IMR-90 (cell line): ENCODE data around the gene AMBP. TPM values are rescaled to one million over a fixed set of nuclear protein-coding genes. Genes with fewer than 3 reads are reported as not detected.

Experiments
- ATAC-seq: fragments of 200-7000 bp; cut with Tn5 transposase; 2 replicates; pipeline ENCODE4 v1.9.1; 2020; ENCODE audit warnings: low read depth, mild to moderate bottlenecking, moderate library complexity
- BruUV-seq: library from RNA; stranded (reverse); fragments of 400-500 nt; replicated peaks from 2 replicates; lab custom pipeline; 2021; lab: Mats Ljungman, UMichigan
- CTCF ChIA-PET: fragments of 300-600 bp; formaldehyde crosslinking; extraction: SDS; loops from one replicate; lab custom pipeline; 2021; ENCODE audit warnings: antibody characterized with exemption; lab: Yijun Ruan, JAX
- POLR2A ChIA-PET: fragments of 300-600 bp; sonication (Branson Sonifier 250); formaldehyde crosslinking; loops from one replicate; lab custom pipeline; 2022; ENCODE audit warnings: antibody characterized with exemption; ENCODE audit not compliant: unreplicated experiment; lab: Charles Lee
- DNase-seq: peaks from one replicate; pipeline ENCODE4 v3.0.0; 2013
- H2AFZ ChIP-seq: replicated peaks from 2 replicates; pipeline ENCODE3; 2013; ENCODE audit warnings: low read length, mild to moderate bottlenecking; ENCODE audit not compliant: poor library complexity
- H2AK5ac ChIP-seq: 2 replicates; pipeline ENCODE4 v1.6.1; 2013; ENCODE audit warnings: low read depth, low read length, inconsistent platforms
- H2AK9ac ChIP-seq: replicated peaks from 2 replicates; pipeline ENCODE3; 2013; ENCODE audit warnings: mild to moderate bottlenecking, low read depth, low read length, moderate library complexity; ENCODE audit not compliant: poor library complexity
- H2BK120ac ChIP-seq: 2 replicates; pipeline ENCODE4 v1.6.1; 2013; ENCODE audit warnings: low read depth, low read length, inconsistent platforms
- H2BK15ac ChIP-seq: 3 replicates; pipeline ENCODE4 v1.6.1; 2013; ENCODE audit warnings: low read depth, low read length, inconsistent platforms
- H2BK20ac ChIP-seq: 2 replicates; pipeline ENCODE4 v1.6.1; 2013; ENCODE audit warnings: low read depth, mild to moderate bottlenecking, inconsistent platforms, low read length, moderate library complexity
- H2BK5ac ChIP-seq: 2 replicates; pipeline ENCODE4 v1.6.1; 2013; ENCODE audit warnings: mild to moderate bottlenecking, low read depth, low read length, inconsistent platforms; ENCODE audit not compliant: poor library complexity, severe bottlenecking
- H3K14ac ChIP-seq: replicated peaks from 2 replicates; pipeline ENCODE4 v1.6.1; 2013; ENCODE audit warnings: low read depth, low read length, inconsistent platforms
- H3K18ac ChIP-seq: 2 replicates; pipeline ENCODE4 v1.6.1; 2013; ENCODE audit warnings: low read depth, low read length, control low read depth
- H3K23ac ChIP-seq: 2 replicates; pipeline ENCODE4 v1.6.1; 2013; ENCODE audit warnings: low read depth, low read length, inconsistent platforms
- H3K27ac ChIP-seq: 2 replicates; pipeline ENCODE4 v1.5.1; 2013; ENCODE audit warnings: mild to moderate bottlenecking, control low read depth, low read length; ENCODE audit not compliant: insufficient read depth
- H3K27me3 ChIP-seq: 2 replicates; pipeline ENCODE4 v1.6.1; 2013; ENCODE audit warnings: low read length; ENCODE audit not compliant: control insufficient read depth, insufficient read depth
- H3K36me3 ChIP-seq: 2 replicates; pipeline ENCODE4 v1.6.1; 2013; ENCODE audit warnings: low read length, mixed read lengths; ENCODE audit not compliant: control insufficient read depth, insufficient read depth
- H3K4ac ChIP-seq: 2 replicates; pipeline ENCODE4 v1.6.1; 2013; ENCODE audit warnings: low read depth, low read length, inconsistent platforms
- H3K4me1 ChIP-seq: 2 replicates; pipeline ENCODE4 v1.6.1; 2013; ENCODE audit warnings: low read length, mixed read lengths; ENCODE audit not compliant: control insufficient read depth, insufficient read depth
- H3K4me2 ChIP-seq: 2 replicates; pipeline ENCODE4 v1.6.1; 2013; ENCODE audit warnings: low read depth, mild to moderate bottlenecking, control low read depth, low read length, moderate library complexity
- H3K4me3 ChIP-seq: 2 replicates; pipeline ENCODE4 v1.5.1; 2013; ENCODE audit warnings: low read depth, mild to moderate bottlenecking, control low read depth, low read length, moderate library complexity; ENCODE audit not compliant: insufficient read depth
- H3K56ac ChIP-seq: 2 replicates; pipeline ENCODE4 v1.6.1; 2013; ENCODE audit warnings: low read length, inconsistent platforms; ENCODE audit not compliant: insufficient read depth; ENCODE audit errors: extremely low read depth
- H3K79me1 ChIP-seq, 2 experiments: 2 replicates each; pipeline ENCODE4 v1.6.1; 2013; ENCODE audit warnings: low read length in 2 of 2, inconsistent platforms in 1 of 2, low read depth in 1 of 2
- H3K9ac ChIP-seq: 2 replicates; pipeline ENCODE4 v1.6.1; 2013; ENCODE audit warnings: low read depth, low read length, control low read depth
- H3K9me1 ChIP-seq: 2 replicates; pipeline ENCODE4 v1.6.1; 2013; ENCODE audit warnings: low read length, inconsistent platforms; ENCODE audit not compliant: insufficient read depth
- H3K9me3 ChIP-seq: 2 replicates; pipeline ENCODE4 v1.6.1; 2013; ENCODE audit warnings: low read length; ENCODE audit not compliant: control insufficient read depth, insufficient read depth
- H4K20me1 ChIP-seq: 2 replicates; pipeline ENCODE4 v1.6.1; 2013; ENCODE audit warnings: low read length, inconsistent platforms; ENCODE audit not compliant: insufficient read depth
- H4K5ac ChIP-seq: 2 replicates; pipeline ENCODE4 v1.6.1; 2013; ENCODE audit warnings: mild to moderate bottlenecking, low read depth, low read length, control low read depth
- H4K8ac ChIP-seq, 2 experiments: 2 replicates each; pipeline ENCODE4 v1.6.1; 2013; ENCODE audit warnings: low read depth in 2 of 2, low read length in 2 of 2, control low read depth in 1 of 2, inconsistent platforms in 1 of 2
- H4K91ac ChIP-seq: 2 replicates; pipeline ENCODE4 v1.6.1; 2013; ENCODE audit warnings: low read depth, low read length, inconsistent platforms; ENCODE audit not compliant: insufficient read depth
- CHD1 ChIP-seq: IDR thresholded peaks from 2 replicates; pipeline ENCODE4 v1.6.1; 2012; ENCODE audit warnings: low read depth, low read length, improper control_type of control experiment
- ELK1 ChIP-seq: fragments of 150-350 bp; IDR thresholded peaks from 2 replicates; pipeline ENCODE4 v1.6.1; 2016; ENCODE audit warnings: low read depth, mild to moderate bottlenecking, low read length, moderate library complexity, borderline replicate concordance
- FOS ChIP-seq: fragments of 150-350 bp; IDR thresholded peaks from 2 replicates; pipeline ENCODE4 v1.6.1; 2016; ENCODE audit warnings: low read depth, low read length
- MAFK ChIP-seq: IDR thresholded peaks from 2 replicates; pipeline ENCODE4 v1.6.1; 2012; ENCODE audit warnings: low read depth, low read length, improper control_type of control experiment
- MXI1 ChIP-seq: IDR thresholded peaks from 2 replicates; pipeline ENCODE4 v1.6.1; 2012; ENCODE audit warnings: low read depth, mild to moderate bottlenecking, low read length, moderate library complexity, borderline replicate concordance
- POLR2A ChIP-seq: IDR thresholded peaks from 2 replicates; pipeline ENCODE4 v1.6.1; 2012; ENCODE audit warnings: mild to moderate bottlenecking, low read depth, low read length
- RAD21 ChIP-seq: IDR thresholded peaks from 2 replicates; pipeline ENCODE4 v1.6.1; 2012; ENCODE audit warnings: low read length, improper control_type of control experiment
- SMC3 ChIP-seq: fragments of 150-350 bp; IDR thresholded peaks from 2 replicates; pipeline ENCODE4 v1.6.1; 2016; ENCODE audit warnings: low read depth, mild to moderate bottlenecking, antibody characterized with exemption, low read length, moderate library complexity
- USF2 ChIP-seq: fragments of 150-350 bp; IDR thresholded peaks from 2 replicates; pipeline ENCODE4 v1.6.1; 2017; ENCODE audit warnings: mild to moderate bottlenecking, antibody characterized with exemption, low read length, low read depth
- WGBS, 2 experiments: methylation state at CpG; one replicate each; pipeline versions ENCODE4 v1.1.5 to v1.1.7; 2013; ENCODE audit warnings: missing lambda C conversion rate in 2 of 2; ENCODE audit not compliant: insufficient read length in 1 of 2; ENCODE audit errors: extremely low coverage in 2 of 2; 5-methylcytosine and 5-hydroxymethylcytosine counted together
- dilution Hi-C: fragments of 300-500 bp; cut with HindIII; formaldehyde crosslinking; loops from one replicate; pipeline ENCODE4 v1.14.3; 2018; ENCODE audit warnings: low sequenced_read_pairs; ENCODE audit not compliant: unreplicated experiment
- in situ Hi-C: fragments of 300-500 bp; cut with MboI; formaldehyde crosslinking; loops from 3 replicates; pipeline ENCODE4 v1.14.3; 2019; ENCODE audit warnings: low sequenced_read_pairs, inconsistent platforms, mixed read lengths
- intact Hi-C: fragments of 100-400 bp; cut with micrococcal nuclease; formaldehyde crosslinking; loops from 2 replicates; pipeline ENCODE4 v1.10.0; 2022
- polyA plus RNA-seq, 3 experiments: library from polyadenylated mRNA; depleted of rRNA; stranded (reverse); fragments of >200 nt; gene quantifications; 2 replicates each; pipeline ENCODE4 v1.2.3, GENCODE V29; 2012; ENCODE audit warnings: low replicate concordance in 1 of 3
- total RNA-seq: library from RNA; depleted of rRNA; stranded (reverse); fragments of >200 nt; gene quantifications from 2 replicates; pipeline ENCODE4 v1.2.3, GENCODE V29; 2012

Gene AMBP
- total and polyA plus RNA-seq, 2 of the 4 experiments (the other 2 are of a cell fraction) = not detected

- intact Hi-C loops (no loop called here), dilution Hi-C loops (no loop called here), in situ Hi-C loops (no loop called here)
- H3K4me2 ChIP-seq = no peak overlapping the region
- ATAC-seq = no peak
- BruUV-seq = no TSS peak
- no peak overlapping the region for H3K56ac ChIP-seq
- no peak overlapping the region for H4K8ac ChIP-seq
- no peaks in the 10 kb centered on the region for H3K4me1 ChIP-seq
- no peak overlapping the region for H3K27ac ChIP-seq
- no peak overlapping the region for H4K5ac ChIP-seq
- no peak overlapping the region for H2AK9ac ChIP-seq
- no peak overlapping the region for H3K23ac ChIP-seq
- no peak overlapping the region for H3K4me3 ChIP-seq
- peaks cover 19% of the 10 kb centered on the region for H3K36me3 ChIP-seq
- H3K4ac ChIP-seq = no peak overlapping the region
- H4K20me1 ChIP-seq = no peaks in the 10 kb centered on the region
- H3K14ac ChIP-seq = no peak overlapping the region
- no peak overlapping the region for H2AFZ ChIP-seq
- no peaks in the 10 kb centered on the region for H3K9me3 ChIP-seq
- H2BK120ac ChIP-seq = no peak overlapping the region
- no peak overlapping the region for H2BK20ac ChIP-seq
- WGBS, 2 experiments = 86% methylated on average over 2 of the region's 5 CpGs; no CpG with 5 or more reads in 1 of the 2 experiments
- H3K27me3 ChIP-seq = no peaks in the 10 kb centered on the region
- no peak overlapping the region for H2AK5ac ChIP-seq
- H3K79me1 ChIP-seq = no peaks in the 10 kb centered on the region
- ChIA-PET CTCF (no interaction called here), POLR2A (no interaction called here)
- DNase-seq = no peak
- no peak for TF ChIP-seq CHD1
- TF ChIP-seq RAD21 = no peak
- TF ChIP-seq POLR2A = no peak
- TF ChIP-seq USF2 = no peak
- TF ChIP-seq MAFK = no peak
- TF ChIP-seq SMC3 = no peak
- no peak for TF ChIP-seq ELK1
- TF ChIP-seq MXI1 = no peak
- TF ChIP-seq FOS = no peak
- H3K9ac ChIP-seq = no peak overlapping the region
- H2BK15ac ChIP-seq = no peak overlapping the region
- no peak overlapping the region for H3K18ac ChIP-seq
- H2BK5ac ChIP-seq = no peak overlapping the region
- H3K9me1 ChIP-seq = peaks cover 6% of the 10 kb centered on the region; the same call in 1 of the 2 replicates
- no peak overlapping the region for H4K91ac ChIP-seq
These were observed 21.6 kb downstream of the AMBP start for GRCh38 chr9:114056527-114056926.
